ENCODE data around the gene SLC41A1. TPM values are rescaled to one million over a fixed set of nuclear protein-coding genes. Genes with fewer than 3 reads are reported as not detected.

The SLC41A1 gene
- total and polyA plus RNA-seq, 2 experiments from 2014 or later = 15.3 to 16.8 TPM

DNA sequence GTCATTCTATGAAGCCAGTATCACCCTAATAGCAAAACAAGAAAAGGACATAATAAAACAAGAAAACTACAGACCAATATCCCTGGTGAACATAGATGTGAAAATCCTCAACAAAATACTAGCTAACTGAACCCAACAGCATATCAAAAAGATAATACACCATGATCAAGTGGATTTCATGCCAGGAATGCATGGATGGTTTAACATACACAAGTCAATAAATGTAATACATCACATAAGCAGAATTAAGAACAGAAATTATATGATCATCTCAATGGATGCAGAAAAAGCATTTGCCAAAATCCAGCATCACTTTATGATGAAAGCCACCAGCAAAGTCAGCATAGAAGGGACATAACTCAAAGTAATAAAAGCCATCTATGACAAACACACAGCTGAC, 43.4 kb upstream of the SLC41A1 start:
- H3K9me2 ChIP-seq (replicated peaks; ENCODE audit: insufficient read depth) = no peaks in the 10 kb centered on the region
- no peaks in the 10 kb centered on the region for H3K9me3 ChIP-seq (ENCODE audit: low read depth)
- no peak overlapping the region for H3K4me2 ChIP-seq
- no peak overlapping the region for H3K4me3 ChIP-seq
- no peaks in the 10 kb centered on the region for H4K20me1 ChIP-seq (ENCODE audit: insufficient read depth, poor library complexity, severe bottlenecking)
- no peaks in the 10 kb centered on the region for H3K27me3 ChIP-seq
- no peak overlapping the region for H3K27ac ChIP-seq
- TF ChIP-seq EZH2phosphoT487 (IDR thresholded peaks at IDR 0.05; ENCODE audit: low read depth, severe bottlenecking, unreplicated experiment) (no peak), EZH2 (IDR thresholded peaks at IDR 0.05; ENCODE audit: borderline replicate concordance) (no peak)
- TF ChIP-seq, protein P1, sequence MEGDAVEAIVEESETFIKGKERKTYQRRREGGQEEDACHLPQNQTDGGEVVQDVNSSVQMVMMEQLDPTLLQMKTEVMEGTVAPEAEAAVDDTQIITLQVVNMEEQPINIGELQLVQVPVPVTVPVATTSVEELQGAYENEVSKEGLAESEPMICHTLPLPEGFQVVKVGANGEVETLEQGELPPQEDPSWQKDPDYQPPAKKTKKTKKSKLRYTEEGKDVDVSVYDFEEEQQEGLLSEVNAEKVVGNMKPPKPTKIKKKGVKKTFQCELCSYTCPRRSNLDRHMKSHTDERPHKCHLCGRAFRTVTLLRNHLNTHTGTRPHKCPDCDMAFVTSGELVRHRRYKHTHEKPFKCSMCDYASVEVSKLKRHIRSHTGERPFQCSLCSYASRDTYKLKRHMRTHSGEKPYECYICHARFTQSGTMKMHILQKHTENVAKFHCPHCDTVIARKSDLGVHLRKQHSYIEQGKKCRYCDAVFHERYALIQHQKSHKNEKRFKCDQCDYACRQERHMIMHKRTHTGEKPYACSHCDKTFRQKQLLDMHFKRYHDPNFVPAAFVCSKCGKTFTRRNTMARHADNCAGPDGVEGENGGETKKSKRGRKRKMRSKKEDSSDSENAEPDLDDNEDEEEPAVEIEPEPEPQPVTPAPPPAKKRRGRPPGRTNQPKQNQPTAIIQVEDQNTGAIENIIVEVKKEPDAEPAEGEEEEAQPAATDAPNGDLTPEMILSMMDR (IDR thresholded peaks at IDR 0.05; ENCODE audit: poor library complexity) = no peak
- H3K36me3 ChIP-seq (replicated peaks; ENCODE audit: insufficient read depth, low read depth) = no peaks in the 10 kb centered on the region
- no peak for DNase-seq (ENCODE audit: low spot score)
- no peaks in the 10 kb centered on the region for H3K4me1 ChIP-seq (ENCODE audit: insufficient read depth)
- H3K79me2 ChIP-seq = no peaks in the 10 kb centered on the region
- H2AFZ ChIP-seq = no peak overlapping the region

DNA sequence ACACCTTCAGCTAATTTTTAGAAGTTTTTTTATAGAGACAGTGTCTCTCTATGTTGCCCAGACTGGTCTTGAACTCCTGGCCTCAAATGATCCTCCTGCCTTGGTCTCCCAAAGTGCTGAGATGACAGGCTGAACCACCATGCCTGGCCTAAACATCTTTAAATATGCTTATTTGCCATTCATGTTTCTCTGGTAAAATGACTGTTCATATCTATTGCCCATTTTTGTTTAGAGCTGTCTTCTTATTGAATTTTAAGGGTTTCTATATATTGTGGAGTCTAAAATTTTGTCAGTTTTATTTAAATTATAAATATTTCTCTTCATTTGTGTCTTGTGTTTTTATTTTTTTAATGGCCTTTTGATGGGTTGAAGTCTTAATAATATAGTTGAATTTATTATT, 40.0 kb upstream of the SLC41A1 start:
- Histone ChIP-seq H4K20me1 (ENCODE audit: insufficient read depth, poor library complexity, severe bottlenecking) (no peaks in the 10 kb centered on the region), H3K36me3 (replicated peaks; ENCODE audit: insufficient read depth, low read depth) (no peaks in the 10 kb centered on the region), H3K27ac (no peak overlapping the region), H3K9me2 (replicated peaks; ENCODE audit: insufficient read depth) (no peaks in the 10 kb centered on the region), H3K79me2 (no peaks in the 10 kb centered on the region), H3K4me1 (ENCODE audit: insufficient read depth) (peaks cover 3% of the 10 kb centered on the region), H3K4me2 (no peak overlapping the region), H3K4me3 (no peak overlapping the region), H3K27me3 (no peaks in the 10 kb centered on the region), H3K9me3 (ENCODE audit: low read depth) (no peaks in the 10 kb centered on the region), H2AFZ (no peak overlapping the region)
- TF ChIP-seq, protein P1 (IDR thresholded peaks at IDR 0.05; ENCODE audit: poor library complexity) = no peak
- DNase-seq (ENCODE audit: low spot score) = no peak

DNA sequence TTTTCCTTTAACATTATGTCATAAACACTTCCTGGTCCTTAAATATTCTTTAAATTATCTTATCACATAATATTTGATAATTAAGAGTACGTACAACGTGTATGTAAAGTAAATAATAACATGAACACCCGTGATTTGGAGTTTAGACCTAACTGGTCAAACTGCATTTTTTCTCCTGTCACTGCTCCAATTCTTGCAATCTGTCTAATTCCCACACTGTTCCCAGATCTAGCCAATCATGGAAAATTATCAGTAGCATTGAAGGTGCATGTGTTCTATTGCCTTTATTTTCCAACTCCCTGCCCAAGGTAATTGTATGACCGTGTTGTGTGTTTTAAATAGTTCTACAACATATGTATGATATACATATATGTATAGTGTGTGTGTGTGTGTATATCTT, 39.0 kb upstream of the SLC41A1 start:
- H3K27me3 ChIP-seq = no peaks in the 10 kb centered on the region
- H3K36me3 ChIP-seq (replicated peaks; ENCODE audit: insufficient read depth, low read depth) = no peaks in the 10 kb centered on the region
- H2AFZ ChIP-seq = no peak overlapping the region
- H3K9me2 ChIP-seq (replicated peaks; ENCODE audit: insufficient read depth) = no peaks in the 10 kb centered on the region
- no peak overlapping the region for H3K4me2 ChIP-seq
- H3K27ac ChIP-seq = no peak overlapping the region
- WGBS (ENCODE audit: low lambda C conversion rate, missing lambda C conversion rate) = 67% methylated on average over 4 of the region's 4 CpGs
- no peaks in the 10 kb centered on the region for H4K20me1 ChIP-seq (ENCODE audit: insufficient read depth, poor library complexity, severe bottlenecking)
- TF ChIP-seq, protein P1 (IDR thresholded peaks at IDR 0.05; ENCODE audit: poor library complexity) = no peak
- TF ChIP-seq EZH2phosphoT487 (IDR thresholded peaks at IDR 0.05; ENCODE audit: low read depth, severe bottlenecking, unreplicated experiment) (no peak), EZH2 (IDR thresholded peaks at IDR 0.05; ENCODE audit: borderline replicate concordance) (no peak)
- DNase-seq (ENCODE audit: low spot score) = no peak
- no peak overlapping the region for H3K4me3 ChIP-seq
- peaks cover 3% of the 10 kb centered on the region for H3K4me1 ChIP-seq (ENCODE audit: insufficient read depth)
- no peaks in the 10 kb centered on the region for H3K9me3 ChIP-seq (ENCODE audit: low read depth)
- H3K79me2 ChIP-seq = no peaks in the 10 kb centered on the region

GRCh38 chr1:205849619-205850355, 36.8 kb upstream of the SLC41A1 start, which contains the start of gene PM20D1:
Gene PM20D1, minus strand, starts transcription at chr1:205850132. Its CDS starts 60 bp downstream, at chr1:205850072.
- Histone ChIP-seq H2AFZ (no peak within 1 kb of the TSS), H3K27ac (no peak within 1 kb of the TSS), H3K36me3 (replicated peaks; ENCODE audit: insufficient read depth, low read depth) (no peaks in the 10 kb centered on the region), H4K20me1 (ENCODE audit: insufficient read depth, poor library complexity, severe bottlenecking) (no peaks in the 10 kb centered on the region), H3K79me2 (no peaks in the 10 kb centered on the region), H3K4me3 (no peak within 1 kb of the TSS), H3K4me2 (no peak within 1 kb of the TSS), H3K9me2 (replicated peaks; ENCODE audit: insufficient read depth) (no peaks in the 10 kb centered on the region), H3K4me1 (ENCODE audit: insufficient read depth) (peaks cover 3% of the 10 kb centered on the region), H3K9me3 (ENCODE audit: low read depth) (no peaks in the 10 kb centered on the region), H3K27me3 (no peaks in the 10 kb centered on the region)
- DNase-seq (ENCODE audit: low spot score) = no peak
- 92% methylated on average over 29 of the region's 39 CpGs for WGBS (ENCODE audit: low lambda C conversion rate, missing lambda C conversion rate)
- TF ChIP-seq EZH2 (IDR thresholded peaks at IDR 0.05; ENCODE audit: borderline replicate concordance) (no peak), EZH2phosphoT487 (IDR thresholded peaks at IDR 0.05; ENCODE audit: low read depth, severe bottlenecking, unreplicated experiment) (no peak)
- TF ChIP-seq, protein P1 (IDR thresholded peaks at IDR 0.05; ENCODE audit: poor library complexity) = no peak
